Panc1 (cell line): ENCODE results near the gene SKOR1. TPM values are rescaled to one million over a fixed set of nuclear protein-coding genes. Genes with fewer than 3 reads are reported as not detected.

ENCODE experiments used
- ATAC-seq: fragments of 200-7000 bp; cut with Tn5 transposase; 2 replicates; pipeline ENCODE4 v1.9.1; 2020; ENCODE audit warnings: mild to moderate bottlenecking, moderate library complexity
- BruUV-seq: library from RNA; stranded (reverse); fragments of 400-500 nt; replicated peaks from 2 replicates; lab custom pipeline; 2021; lab: Mats Ljungman, UMichigan
- CTCF ChIA-PET: fragments of 300-600 bp; sonication (Branson Sonifier 250); formaldehyde crosslinking; loops from one replicate; lab custom pipeline; 2022; ENCODE audit warnings: antibody characterized with exemption; lab: Charles Lee
- POLR2A ChIA-PET: fragments of 300-600 bp; sonication (Branson Sonifier 250); formaldehyde crosslinking; loops from one replicate; lab custom pipeline; 2022; ENCODE audit warnings: antibody characterized with exemption; lab: Charles Lee
- DNase-seq: peaks from one replicate; pipeline ENCODE4 v3.0.0-alpha.2; 2010; ENCODE audit warnings: low read depth, low spot score
- H3K27ac ChIP-seq: 2 replicates; pipeline ENCODE4 v1.5.1; 2011; ENCODE audit warnings: mild to moderate bottlenecking, low read length, inconsistent platforms
- H3K27me3 ChIP-seq: fragments of 200-500 bp; sonication (Bioruptor generic); 2 replicates; pipeline ENCODE4 v1.6.0; 2014; ENCODE audit warnings: low read length, inconsistent platforms; ENCODE audit not compliant: control insufficient read depth, insufficient read depth
- H3K36me3 ChIP-seq: fragments of 200-500 bp; sonication (Bioruptor generic); 2 replicates; pipeline ENCODE4 v1.5.1; 2014; ENCODE audit warnings: inconsistent platforms, mild to moderate bottlenecking, low read length, moderate library complexity; ENCODE audit not compliant: control insufficient read depth, insufficient read depth
- H3K4me1 ChIP-seq: 2 replicates; pipeline ENCODE4 v1.5.1; 2011; ENCODE audit warnings: inconsistent platforms, mild to moderate bottlenecking, low read length, moderate library complexity; ENCODE audit not compliant: control insufficient read depth, insufficient read depth
- H3K4me3 ChIP-seq, 2 experiments: 2 replicates each; pipeline ENCODE4 v1.5.1; 2011 to 2012; ENCODE audit warnings: low read depth in 2 of 2, low read length in 2 of 2, mild to moderate bottlenecking in 2 of 2, inconsistent platforms in 1 of 2, moderate library complexity in 1 of 2
- H3K9me3 ChIP-seq: fragments of 200-500 bp; sonication (Bioruptor generic); 2 replicates; pipeline ENCODE4 v1.5.1; 2014; ENCODE audit warnings: low read depth, mild to moderate bottlenecking, inconsistent platforms, low read length, moderate library complexity; ENCODE audit not compliant: control insufficient read depth, insufficient read depth
- POLR2AphosphoS5 ChIP-seq: IDR thresholded peaks from 2 replicates; pipeline ENCODE4 v1.6.1; 2012; ENCODE audit warnings: mild to moderate bottlenecking, low read depth, low read length, moderate library complexity
- SIN3A ChIP-seq: IDR thresholded peaks from 2 replicates; pipeline ENCODE4 v1.6.1; 2012; ENCODE audit warnings: low read depth, mild to moderate bottlenecking, low read length, moderate library complexity, borderline replicate concordance; ENCODE audit not compliant: insufficient read depth
- TCF7L2 ChIP-seq: IDR thresholded peaks from 2 replicates; pipeline ENCODE4 v1.6.1; 2011; ENCODE audit warnings: mild to moderate bottlenecking, low read depth, low read length, inconsistent platforms
- in situ Hi-C: cut with HindIII; loops from 2 replicates; pipeline ENCODE4 v1.10.0; 2016; ENCODE audit warnings: low sequenced_read_pairs, low pct_unique_long_range_greater_than_20kb
- intact Hi-C: fragments of 100-400 bp; cut with micrococcal nuclease; formaldehyde crosslinking; loops from one replicate; pipeline ENCODE4 v1.10.0; 2022; ENCODE audit not compliant: unreplicated experiment
- total RNA-seq: library from RNA; stranded (reverse); gene quantifications from one replicate; pipeline ENCODE4 v1.2.1, GENCODE V29; 2021; ENCODE audit not compliant: unreplicated experiment
- TF ChIP-seq, protein P1 (sequence below): fragments of 450-650 bp; IDR thresholded peaks from 2 replicates; pipeline ENCODE4 v1.5.1; 2017; ENCODE audit warnings: mild to moderate bottlenecking
- TF ChIP-seq, protein P2 (sequence below), 2 experiments: IDR thresholded peaks; 2 replicates each; pipeline ENCODE4 v1.6.1; 2011 to 2012; ENCODE audit warnings: low read depth in 2 of 2, control low read depth in 1 of 2, low read length in 1 of 2, mild to moderate bottlenecking in 1 of 2, moderate library complexity in 1 of 2; ENCODE audit not compliant: insufficient read depth in 1 of 2

Gene SKOR1
- total RNA-seq, 1 experiment from 2014 or later = 0.21 TPM

DNA sequence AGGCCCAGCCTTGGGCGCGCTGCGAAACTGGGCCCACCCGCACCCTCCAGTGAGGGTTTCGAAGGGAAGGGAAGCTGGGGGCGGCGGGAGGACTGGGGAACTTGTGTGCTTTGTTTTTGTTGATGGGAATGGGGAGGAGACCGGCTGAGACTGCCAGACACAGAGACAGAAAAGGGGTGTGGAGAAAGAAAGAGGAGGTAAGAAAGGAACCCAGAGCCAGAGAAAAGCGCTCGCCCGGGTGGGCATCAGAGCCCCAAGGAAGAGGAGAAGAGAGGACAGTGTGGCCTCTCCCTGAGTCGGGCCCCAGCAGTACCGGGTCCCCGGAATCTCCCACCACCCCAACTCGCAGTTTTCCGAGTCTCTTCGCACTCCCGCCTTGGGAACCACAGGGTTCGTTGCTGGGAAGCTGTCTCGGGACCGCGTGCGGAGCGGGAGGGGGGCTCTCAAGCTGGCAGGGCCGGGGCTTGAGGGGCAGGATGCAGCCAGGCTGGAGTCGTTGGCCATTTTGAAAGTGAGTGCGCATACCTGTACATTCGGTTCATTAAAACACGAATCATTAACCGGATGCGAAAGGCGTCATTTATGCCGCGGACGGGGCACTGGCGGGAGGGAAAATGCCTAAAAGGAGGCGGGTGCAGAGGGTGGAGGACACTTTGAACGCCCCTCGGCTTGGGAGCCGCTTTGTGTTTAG, 3.1 kb downstream of the SKOR1 start:
- in situ Hi-C loops = no loop called here
- Histone ChIP-seq H3K27ac (no peak overlapping the region), H3K4me3 (no peak overlapping the region), H3K27me3 (peaks cover 12% of the 10 kb centered on the region; the same call in 1 of the 2 replicates), H3K9me3 (no peaks in the 10 kb centered on the region), H3K36me3 (no peaks in the 10 kb centered on the region), H3K4me1 (peaks cover 14% of the 10 kb centered on the region)
- no peak for DNase-seq
- POLR2A ChIA-PET = interaction anchor here (0.7 kb wide), 1 partner anchor 286 kb away, joined by 3 read pairs; the partner anchor contains the start of gene MAP2K5
- intact Hi-C loops = no loop called here
- TF ChIP-seq SIN3A (no peak), POLR2AphosphoS5 (no peak), TCF7L2 (no peak)
- TF ChIP-seq, protein P1, sequence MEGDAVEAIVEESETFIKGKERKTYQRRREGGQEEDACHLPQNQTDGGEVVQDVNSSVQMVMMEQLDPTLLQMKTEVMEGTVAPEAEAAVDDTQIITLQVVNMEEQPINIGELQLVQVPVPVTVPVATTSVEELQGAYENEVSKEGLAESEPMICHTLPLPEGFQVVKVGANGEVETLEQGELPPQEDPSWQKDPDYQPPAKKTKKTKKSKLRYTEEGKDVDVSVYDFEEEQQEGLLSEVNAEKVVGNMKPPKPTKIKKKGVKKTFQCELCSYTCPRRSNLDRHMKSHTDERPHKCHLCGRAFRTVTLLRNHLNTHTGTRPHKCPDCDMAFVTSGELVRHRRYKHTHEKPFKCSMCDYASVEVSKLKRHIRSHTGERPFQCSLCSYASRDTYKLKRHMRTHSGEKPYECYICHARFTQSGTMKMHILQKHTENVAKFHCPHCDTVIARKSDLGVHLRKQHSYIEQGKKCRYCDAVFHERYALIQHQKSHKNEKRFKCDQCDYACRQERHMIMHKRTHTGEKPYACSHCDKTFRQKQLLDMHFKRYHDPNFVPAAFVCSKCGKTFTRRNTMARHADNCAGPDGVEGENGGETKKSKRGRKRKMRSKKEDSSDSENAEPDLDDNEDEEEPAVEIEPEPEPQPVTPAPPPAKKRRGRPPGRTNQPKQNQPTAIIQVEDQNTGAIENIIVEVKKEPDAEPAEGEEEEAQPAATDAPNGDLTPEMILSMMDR = no peak
- TF ChIP-seq, protein P2, sequence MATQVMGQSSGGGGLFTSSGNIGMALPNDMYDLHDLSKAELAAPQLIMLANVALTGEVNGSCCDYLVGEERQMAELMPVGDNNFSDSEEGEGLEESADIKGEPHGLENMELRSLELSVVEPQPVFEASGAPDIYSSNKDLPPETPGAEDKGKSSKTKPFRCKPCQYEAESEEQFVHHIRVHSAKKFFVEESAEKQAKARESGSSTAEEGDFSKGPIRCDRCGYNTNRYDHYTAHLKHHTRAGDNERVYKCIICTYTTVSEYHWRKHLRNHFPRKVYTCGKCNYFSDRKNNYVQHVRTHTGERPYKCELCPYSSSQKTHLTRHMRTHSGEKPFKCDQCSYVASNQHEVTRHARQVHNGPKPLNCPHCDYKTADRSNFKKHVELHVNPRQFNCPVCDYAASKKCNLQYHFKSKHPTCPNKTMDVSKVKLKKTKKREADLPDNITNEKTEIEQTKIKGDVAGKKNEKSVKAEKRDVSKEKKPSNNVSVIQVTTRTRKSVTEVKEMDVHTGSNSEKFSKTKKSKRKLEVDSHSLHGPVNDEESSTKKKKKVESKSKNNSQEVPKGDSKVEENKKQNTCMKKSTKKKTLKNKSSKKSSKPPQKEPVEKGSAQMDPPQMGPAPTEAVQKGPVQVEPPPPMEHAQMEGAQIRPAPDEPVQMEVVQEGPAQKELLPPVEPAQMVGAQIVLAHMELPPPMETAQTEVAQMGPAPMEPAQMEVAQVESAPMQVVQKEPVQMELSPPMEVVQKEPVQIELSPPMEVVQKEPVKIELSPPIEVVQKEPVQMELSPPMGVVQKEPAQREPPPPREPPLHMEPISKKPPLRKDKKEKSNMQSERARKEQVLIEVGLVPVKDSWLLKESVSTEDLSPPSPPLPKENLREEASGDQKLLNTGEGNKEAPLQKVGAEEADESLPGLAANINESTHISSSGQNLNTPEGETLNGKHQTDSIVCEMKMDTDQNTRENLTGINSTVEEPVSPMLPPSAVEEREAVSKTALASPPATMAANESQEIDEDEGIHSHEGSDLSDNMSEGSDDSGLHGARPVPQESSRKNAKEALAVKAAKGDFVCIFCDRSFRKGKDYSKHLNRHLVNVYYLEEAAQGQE (IDR thresholded peaks at IDR 0.05; ENCODE audit: insufficient read depth in 1 of 2, low read depth in 2 of 2, low read length in 1 of 2) = no peak
- no TSS peak for BruUV-seq
- CTCF ChIA-PET = no interaction called here
- no peak for ATAC-seq

DNA sequence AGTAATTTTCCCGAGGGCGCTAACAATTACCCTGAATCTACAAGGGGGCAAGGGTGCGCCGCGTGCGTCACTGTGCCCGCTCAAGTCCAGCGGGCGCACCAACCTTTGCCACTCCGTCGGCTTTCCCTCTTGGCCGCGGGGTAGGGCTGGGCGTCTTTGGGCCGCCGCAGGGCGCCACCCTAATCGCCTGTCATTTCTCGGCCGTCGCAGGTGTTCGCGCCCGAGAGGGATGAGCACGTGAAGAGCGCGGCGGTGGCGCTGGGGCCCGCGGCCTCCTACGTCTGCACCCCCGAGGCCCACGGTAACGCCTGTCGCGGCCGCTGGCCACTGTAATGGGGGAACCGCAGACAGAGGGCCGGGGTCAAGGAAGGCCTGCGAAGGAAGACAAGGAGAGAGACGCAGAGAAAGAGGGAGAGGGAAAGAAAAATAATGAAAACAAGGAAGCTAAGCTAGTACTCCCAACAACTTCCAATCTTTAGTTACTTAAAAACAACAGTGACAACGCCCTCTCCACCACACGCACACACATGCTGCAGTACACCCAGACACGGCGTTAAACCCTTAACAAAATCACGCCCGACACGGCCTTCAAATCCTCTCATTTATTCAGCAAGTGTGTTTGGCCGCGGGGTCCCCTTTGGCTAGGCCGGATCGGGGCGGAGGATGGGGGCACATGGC, 3.8 kb downstream of the SKOR1 start:
- ATAC-seq = no peak
- Histone ChIP-seq H3K4me3 (no peak overlapping the region), H3K4me1 (peaks cover 9% of the 10 kb centered on the region), H3K27ac (no peak overlapping the region), H3K36me3 (no peaks in the 10 kb centered on the region), H3K27me3 (peaks cover 6% of the 10 kb centered on the region; the same call in 1 of the 2 replicates), H3K9me3 (no peaks in the 10 kb centered on the region)
- BruUV-seq = no TSS peak
- ChIA-PET POLR2A (no interaction called here), CTCF (no interaction called here)
- DNase-seq = no peak
- in situ Hi-C loops (no loop called here), intact Hi-C loops (no loop called here)
- no peak for TF ChIP-seq SIN3A
- no peak for TF ChIP-seq POLR2AphosphoS5
- no peak for TF ChIP-seq TCF7L2
- TF ChIP-seq, protein P2 (IDR thresholded peaks at IDR 0.05; ENCODE audit: insufficient read depth in 1 of 2, low read depth in 2 of 2, low read length in 1 of 2) = no peak
- TF ChIP-seq, protein P1 = no peak
